ENCODE results near the gene BPGM.

DNA sequence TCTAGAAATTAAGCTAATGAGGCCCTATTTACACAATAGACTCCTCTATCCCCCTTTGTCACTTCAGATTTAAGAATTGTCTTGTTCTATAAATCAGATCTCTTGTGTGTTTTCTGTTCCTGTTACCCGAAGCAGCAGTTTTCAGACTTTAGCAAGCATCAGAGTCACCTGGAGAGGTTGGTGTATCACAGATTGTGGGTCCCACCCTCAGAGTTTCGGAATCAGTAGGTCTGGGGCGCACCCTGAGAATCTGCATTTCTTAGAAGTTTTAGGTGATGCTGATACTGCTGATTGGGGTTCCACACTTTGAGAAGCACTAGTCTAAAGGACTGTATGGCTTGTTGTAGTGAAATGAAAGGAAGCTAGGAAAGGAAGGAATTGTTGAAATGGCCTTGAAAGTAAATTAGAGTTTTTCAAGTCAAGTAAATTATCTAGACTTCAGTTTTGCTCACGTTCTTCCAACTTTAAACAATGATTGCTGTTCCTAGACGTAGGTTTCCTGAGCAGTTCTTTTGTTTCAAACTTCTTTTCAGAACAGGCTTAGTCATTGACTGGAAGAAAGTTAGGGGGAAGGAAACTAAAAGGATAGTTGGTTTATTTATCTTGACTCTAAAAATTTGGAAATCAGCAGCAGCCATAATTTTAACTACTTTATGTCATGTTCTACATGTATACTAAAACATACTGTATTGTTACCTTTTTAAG lies 15.7 kb downstream of the BPGM start:
- TF ChIP-seq, protein P1, sequence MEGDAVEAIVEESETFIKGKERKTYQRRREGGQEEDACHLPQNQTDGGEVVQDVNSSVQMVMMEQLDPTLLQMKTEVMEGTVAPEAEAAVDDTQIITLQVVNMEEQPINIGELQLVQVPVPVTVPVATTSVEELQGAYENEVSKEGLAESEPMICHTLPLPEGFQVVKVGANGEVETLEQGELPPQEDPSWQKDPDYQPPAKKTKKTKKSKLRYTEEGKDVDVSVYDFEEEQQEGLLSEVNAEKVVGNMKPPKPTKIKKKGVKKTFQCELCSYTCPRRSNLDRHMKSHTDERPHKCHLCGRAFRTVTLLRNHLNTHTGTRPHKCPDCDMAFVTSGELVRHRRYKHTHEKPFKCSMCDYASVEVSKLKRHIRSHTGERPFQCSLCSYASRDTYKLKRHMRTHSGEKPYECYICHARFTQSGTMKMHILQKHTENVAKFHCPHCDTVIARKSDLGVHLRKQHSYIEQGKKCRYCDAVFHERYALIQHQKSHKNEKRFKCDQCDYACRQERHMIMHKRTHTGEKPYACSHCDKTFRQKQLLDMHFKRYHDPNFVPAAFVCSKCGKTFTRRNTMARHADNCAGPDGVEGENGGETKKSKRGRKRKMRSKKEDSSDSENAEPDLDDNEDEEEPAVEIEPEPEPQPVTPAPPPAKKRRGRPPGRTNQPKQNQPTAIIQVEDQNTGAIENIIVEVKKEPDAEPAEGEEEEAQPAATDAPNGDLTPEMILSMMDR (conservative IDR thresholded peaks at IDR 0.05; ENCODE audit: low read depth, low read length): no peak
- TF ChIP-seq EZH2 (IDR thresholded peaks at IDR 0.05; ENCODE audit: borderline replicate concordance, low read depth, low read length, poor library complexity, severe bottlenecking): no peak
